HG02970 (cell line): ENCODE results near the gene RMDN3.

Experiments
- ATAC-seq: cut with Tn5 transposase; IDR thresholded peaks from one replicate; pipeline ENCODE4 v1.9.1; 2021; ENCODE audit warnings: mild to moderate bottlenecking, moderate library complexity, moderate number of reproducible peaks; ENCODE audit not compliant: unreplicated experiment, low FRiP score

The RMDN3 gene

GRCh38 chr15:40754883-40755811, at the start of gene RMDN3:
RMDN3 (minus strand) TSS chr15:40755254; CDS start chr15:40754783, 471 bp downstream.
- peak; percentile 87 for ATAC-seq

- no peak for ATAC-seq
Observed at GRCh38 chr15:40803688-40804087, 48.6 kb upstream of the RMDN3 start.

- ATAC-seq: no peak
Observed at GRCh38 chr15:40803076-40803475, 48.0 kb upstream of the RMDN3 start.

GRCh38 chr15:40799523-40799922, 44.5 kb upstream of the RMDN3 start:
- no peak for ATAC-seq

GRCh38 chr15:40796512-40796911, 41.5 kb upstream of the RMDN3 start:
- no peak for ATAC-seq

- ATAC-seq: no peak
Observed at GRCh38 chr15:40796041-40796440, 41.0 kb upstream of the RMDN3 start.

GRCh38 chr15:40793216-40793989, 38.3 kb upstream of the RMDN3 start:
- ATAC-seq: no peak

- no peak for ATAC-seq
Observed at GRCh38 chr15:40792394-40792793, 37.3 kb upstream of the RMDN3 start.

- no peak for ATAC-seq
Observed at GRCh38 chr15:40790718-40791117, 35.7 kb upstream of the RMDN3 start.

- no peak for ATAC-seq
Observed at GRCh38 chr15:40789999-40790398, 34.9 kb upstream of the RMDN3 start.

GRCh38 chr15:40789119-40789518, 34.1 kb upstream of the RMDN3 start:
- no peak for ATAC-seq

GRCh38 chr15:40787991-40788390, 32.9 kb upstream of the RMDN3 start:
- ATAC-seq: no peak

- ATAC-seq: no peak
Observed at GRCh38 chr15:40787344-40787841, 32.3 kb upstream of the RMDN3 start.

- ATAC-seq: no peak
Observed at GRCh38 chr15:40785814-40786213, 30.8 kb upstream of the RMDN3 start.

- ATAC-seq: no peak
Observed at GRCh38 chr15:40785164-40785563, 30.1 kb upstream of the RMDN3 start.

- ATAC-seq: no peak
Observed at GRCh38 chr15:40782609-40783227, 27.7 kb upstream of the RMDN3 start.

GRCh38 chr15:40776537-40777141, 21.6 kb upstream of the RMDN3 start:
- no peak for ATAC-seq

- ATAC-seq: no peak
Observed at GRCh38 chr15:40775740-40776536, 20.9 kb upstream of the RMDN3 start.

GRCh38 chr15:40775007-40775406, 20.0 kb upstream of the RMDN3 start:
- no peak for ATAC-seq

GRCh38 chr15:40773902-40774301, 18.8 kb upstream of the RMDN3 start:
- ATAC-seq: no peak
